WERI-Rb-1 (cell line): ENCODE measurements around the gene SLC39A6.

Experiments used
- DNase-seq: peaks from one replicate; pipeline ENCODE4 v3.0.0-alpha.2; 2020
- H3K27ac ChIP-seq: fragments of 250-450 bp; sonication (Bioruptor Pico); 2 replicates; pipeline ENCODE4 v1.5.1; 2020; ENCODE audit warnings: mild to moderate bottlenecking, moderate library complexity
- H3K27me3 ChIP-seq: fragments of 250-450 bp; sonication (Bioruptor Pico); 2 replicates; pipeline ENCODE4 v1.5.1; 2021; ENCODE audit warnings: mild to moderate bottlenecking, low read depth, moderate library complexity; ENCODE audit not compliant: insufficient read depth, severe bottlenecking
- H3K36me3 ChIP-seq: fragments of 250-450 bp; sonication (Bioruptor Pico); 2 replicates; pipeline ENCODE4 v1.5.1; 2020; ENCODE audit warnings: mild to moderate bottlenecking, moderate library complexity
- H3K4me3 ChIP-seq: 2 replicates; pipeline ENCODE4 v1.5.1; 2011; ENCODE audit warnings: low read depth, mild to moderate bottlenecking, control low read depth, low read length
- H3K9me3 ChIP-seq: fragments of 250-450 bp; sonication (Bioruptor Pico); 2 replicates; pipeline ENCODE4 v1.5.1; 2021; ENCODE audit warnings: mild to moderate bottlenecking, moderate library complexity; ENCODE audit not compliant: severe bottlenecking
- TF ChIP-seq, protein P1 (sequence below): IDR thresholded peaks from 2 replicates; pipeline ENCODE4 v1.5.1; 2011; ENCODE audit warnings: low read depth, mild to moderate bottlenecking, control low read depth, inconsistent platforms, low read length

SLC39A6 gene

DNA sequence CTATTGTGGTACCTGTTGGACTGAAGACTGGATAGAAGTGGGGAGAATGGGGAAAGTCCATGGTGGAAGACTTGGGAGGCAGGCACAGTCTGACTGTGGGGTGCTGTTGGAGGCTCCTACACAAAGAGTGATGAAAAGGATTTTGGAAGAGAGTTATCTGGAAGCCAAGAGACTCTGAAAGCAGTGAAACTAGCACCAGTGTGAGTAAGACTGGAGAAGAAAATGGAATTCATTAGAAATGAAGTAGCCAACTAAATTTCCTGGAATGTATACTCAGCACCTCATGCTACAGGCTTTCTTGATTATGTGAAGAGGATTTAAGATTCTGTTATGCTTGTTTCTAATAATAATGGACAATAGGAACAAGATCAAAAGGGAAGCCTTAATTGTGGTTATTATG is 28.3 kb upstream of the SLC39A6 start:
- Histone ChIP-seq H3K27ac (no peak overlapping the region), H3K4me3 (no peak overlapping the region), H3K27me3 (no peaks in the 10 kb centered on the region), H3K9me3 (no peaks in the 10 kb centered on the region), H3K36me3 (peaks cover 80% of the 10 kb centered on the region)
- TF ChIP-seq, protein P1, sequence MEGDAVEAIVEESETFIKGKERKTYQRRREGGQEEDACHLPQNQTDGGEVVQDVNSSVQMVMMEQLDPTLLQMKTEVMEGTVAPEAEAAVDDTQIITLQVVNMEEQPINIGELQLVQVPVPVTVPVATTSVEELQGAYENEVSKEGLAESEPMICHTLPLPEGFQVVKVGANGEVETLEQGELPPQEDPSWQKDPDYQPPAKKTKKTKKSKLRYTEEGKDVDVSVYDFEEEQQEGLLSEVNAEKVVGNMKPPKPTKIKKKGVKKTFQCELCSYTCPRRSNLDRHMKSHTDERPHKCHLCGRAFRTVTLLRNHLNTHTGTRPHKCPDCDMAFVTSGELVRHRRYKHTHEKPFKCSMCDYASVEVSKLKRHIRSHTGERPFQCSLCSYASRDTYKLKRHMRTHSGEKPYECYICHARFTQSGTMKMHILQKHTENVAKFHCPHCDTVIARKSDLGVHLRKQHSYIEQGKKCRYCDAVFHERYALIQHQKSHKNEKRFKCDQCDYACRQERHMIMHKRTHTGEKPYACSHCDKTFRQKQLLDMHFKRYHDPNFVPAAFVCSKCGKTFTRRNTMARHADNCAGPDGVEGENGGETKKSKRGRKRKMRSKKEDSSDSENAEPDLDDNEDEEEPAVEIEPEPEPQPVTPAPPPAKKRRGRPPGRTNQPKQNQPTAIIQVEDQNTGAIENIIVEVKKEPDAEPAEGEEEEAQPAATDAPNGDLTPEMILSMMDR: no peak
- no peak for DNase-seq

DNA sequence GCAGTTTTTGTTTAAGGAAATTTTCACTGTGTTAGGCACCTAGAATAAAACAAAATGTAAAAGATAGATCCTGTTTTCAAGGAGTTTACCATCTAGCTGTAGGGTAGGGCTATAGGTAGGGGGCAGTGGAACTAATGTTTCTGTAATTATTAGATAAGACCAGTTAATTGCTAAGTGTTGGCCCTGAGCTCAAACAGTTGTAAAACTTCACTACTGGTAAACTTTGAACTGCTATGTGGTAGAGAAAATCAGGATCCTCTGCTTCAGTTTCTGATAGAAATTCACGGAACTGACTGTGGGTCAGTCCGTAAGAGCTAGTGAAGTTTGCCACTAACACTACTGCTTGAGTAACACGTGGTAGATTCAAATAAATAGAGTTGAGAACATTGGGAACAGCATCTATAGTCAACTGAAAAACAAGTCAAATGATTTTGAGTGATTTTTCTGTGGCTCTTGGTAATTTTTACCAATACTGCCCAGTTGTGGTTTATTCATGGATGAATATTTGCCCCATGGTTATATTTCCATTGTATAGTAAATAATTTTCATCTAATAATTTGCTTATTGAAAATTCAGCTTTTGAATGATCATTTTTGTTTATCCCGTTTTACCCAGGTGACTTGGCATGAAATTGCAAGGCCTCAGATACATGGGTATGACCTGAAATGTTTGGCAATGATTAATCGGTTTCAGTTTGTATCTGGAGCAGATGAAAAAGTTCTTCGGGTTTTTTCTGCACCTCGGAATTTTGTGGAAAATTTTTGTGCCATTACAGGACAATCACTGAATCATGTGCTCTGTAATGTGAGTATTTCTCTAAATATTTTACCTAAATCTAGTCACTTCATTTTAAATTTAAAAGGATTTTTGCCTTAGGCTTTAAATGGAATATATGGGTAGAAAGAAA is 27.0 kb upstream of the SLC39A6 start:
- DNase-seq: no peak

DNA sequence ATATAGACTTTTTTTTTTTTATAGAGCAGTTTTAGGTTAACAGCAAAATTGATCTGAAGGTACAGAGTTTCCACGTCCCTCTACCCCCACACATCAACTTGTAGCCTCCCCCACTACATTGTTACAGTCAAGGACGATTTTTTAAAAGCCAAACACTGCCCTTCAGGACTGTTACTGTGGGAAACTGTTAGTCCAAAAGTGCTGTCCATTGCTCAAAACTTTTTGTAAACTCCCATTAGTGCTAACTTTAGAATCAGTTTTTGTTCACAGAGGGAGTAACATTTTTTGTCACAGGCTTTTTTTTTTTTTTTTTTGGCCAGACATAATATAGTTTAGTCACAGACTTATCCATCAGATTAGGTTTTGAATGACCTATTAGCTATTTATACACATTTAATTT is 24.6 kb upstream of the SLC39A6 start:
- Histone ChIP-seq H3K27ac (no peak overlapping the region), H3K36me3 (peaks cover 73% of the 10 kb centered on the region), H3K4me3 (no peak overlapping the region), H3K27me3 (no peaks in the 10 kb centered on the region), H3K9me3 (no peaks in the 10 kb centered on the region)
- no peak for DNase-seq
- TF ChIP-seq, protein P1: no peak

More for the DNA sequence above, 27.0 kb upstream of the SLC39A6 start:
- Histone ChIP-seq H3K36me3 (peaks cover 84% of the 10 kb centered on the region), H3K27me3 (no peaks in the 10 kb centered on the region), H3K9me3 (no peaks in the 10 kb centered on the region), H3K4me3 (no peak overlapping the region), H3K27ac (no peak overlapping the region)
- TF ChIP-seq, protein P1: no peak

DNA sequence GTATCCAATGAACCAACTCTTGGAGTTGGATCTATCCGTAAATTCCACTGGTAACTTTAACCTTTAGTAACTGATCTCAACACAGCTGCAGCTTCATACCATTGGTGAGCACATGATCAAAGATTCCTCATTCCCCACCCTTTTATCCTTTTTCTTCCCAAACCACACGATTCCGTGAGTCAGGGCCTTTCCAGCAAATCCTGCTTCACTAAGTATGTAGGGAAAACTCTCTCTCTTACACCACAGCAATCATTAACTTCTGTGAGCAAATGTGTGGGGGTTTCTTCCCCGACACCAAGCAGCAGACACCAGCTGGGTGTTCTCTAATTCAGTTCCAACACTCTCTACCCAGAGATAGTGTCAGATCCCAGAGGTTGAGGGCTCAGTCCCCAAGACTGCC is 24.1 kb upstream of the SLC39A6 start:
- no peak overlapping the region for H3K4me3 ChIP-seq
- peaks cover 71% of the 10 kb centered on the region for H3K36me3 ChIP-seq
- H3K27ac ChIP-seq: no peak overlapping the region
- no peaks in the 10 kb centered on the region for H3K27me3 ChIP-seq
- TF ChIP-seq, protein P1: no peak
- no peaks in the 10 kb centered on the region for H3K9me3 ChIP-seq
- DNase-seq: no peak

DNA sequence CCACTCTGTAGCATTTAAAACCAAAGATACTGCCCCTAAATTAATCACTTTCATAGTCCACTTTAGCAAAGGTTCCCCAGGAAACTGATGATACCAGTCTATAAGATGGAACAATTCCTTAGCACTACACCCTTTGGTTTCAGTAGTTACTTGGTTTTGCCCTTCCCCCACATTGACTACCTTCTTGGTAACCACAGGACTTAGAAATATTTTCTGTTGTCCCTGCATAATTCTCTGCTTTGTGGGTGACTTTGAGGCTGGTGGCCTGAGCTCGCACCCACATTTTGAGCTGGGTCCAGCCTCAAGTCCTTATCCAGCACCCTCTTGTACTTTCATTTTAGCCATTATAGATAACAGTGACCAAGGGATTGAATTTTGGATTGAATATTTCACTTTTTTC is 23.6 kb upstream of the SLC39A6 start:
- Histone ChIP-seq H3K4me3 (no peak overlapping the region), H3K36me3 (peaks cover 70% of the 10 kb centered on the region), H3K27me3 (no peaks in the 10 kb centered on the region), H3K9me3 (no peaks in the 10 kb centered on the region), H3K27ac (no peak overlapping the region)
- TF ChIP-seq, protein P1: no peak
- no peak for DNase-seq
